SK-N-SH (cell line): ENCODE measurements around the gene DOHH. TPM values are rescaled to one million over a fixed set of nuclear protein-coding genes. Genes with fewer than 3 reads are reported as not detected.

Experiments
- CTCF ChIA-PET: fragments of 300-600, 350-600 bp; formaldehyde crosslinking; extraction: SDS; loops from one replicate; lab custom pipeline; 2021; lab: Yijun Ruan, JAX
- POLR2A ChIA-PET: fragments of 350-600 bp; sonication (Branson Sonifier 250); formaldehyde crosslinking; extraction: SDS; loops from one replicate; lab custom pipeline; 2020; ENCODE audit warnings: antibody characterized with exemption, inconsistent platforms; lab: Yijun Ruan, JAX
- DNase-seq: peaks from one replicate; pipeline ENCODE4 v3.0.0; 2012
- H2AFZ ChIP-seq: fragments of 200-600 bp; sonication (generic); 2 replicates; pipeline ENCODE4 v1.8.1; 2016; ENCODE audit warnings: antibody characterized with exemption, mild to moderate bottlenecking, low read depth
- H3F3A ChIP-seq: fragments of 200-600 bp; sonication (generic); replicated peaks from 2 replicates; pipeline ENCODE3; 2016; ENCODE audit warnings: antibody characterized with exemption, mild to moderate bottlenecking; ENCODE audit not compliant: insufficient read depth
- H3K27ac ChIP-seq, 2 experiments: fragments of 200-500 bp in 1 of 2; fragments of 200-600 bp in 1 of 2; sonication (Bioruptor generic) in 1 of 2; sonication (generic), shearing (Covaris generic) in 1 of 2; 2 replicates each; pipeline versions ENCODE4 v1.5.1 to v1.6.1; 2014 to 2016; ENCODE audit warnings: low read depth in 2 of 2, inconsistent platforms in 1 of 2, low read length in 1 of 2, mild to moderate bottlenecking in 1 of 2, mixed read lengths in 1 of 2
- H3K27me3 ChIP-seq: fragments of 200-600 bp; sonication (generic), shearing (Covaris generic); 2 replicates; pipeline ENCODE4 v1.6.1; 2016; ENCODE audit warnings: mixed run types; ENCODE audit not compliant: insufficient read depth
- H3K36me3 ChIP-seq, 2 experiments: fragments of 200-500 bp in 1 of 2; fragments of 200-600 bp in 1 of 2; sonication (Bioruptor generic) in 1 of 2; sonication (generic) in 1 of 2; replicated peaks in 1 of 2; 2 replicates each; pipeline versions ENCODE3 to v1.5.1; 2014 to 2016; ENCODE audit warnings: low read length in 1 of 2, mild to moderate bottlenecking in 1 of 2; ENCODE audit not compliant: insufficient read depth in 2 of 2, control insufficient read depth in 1 of 2
- H3K4me1 ChIP-seq, 2 experiments: fragments of 200-500 bp in 1 of 2; fragments of 200-600 bp in 1 of 2; sonication (Bioruptor generic) in 1 of 2; sonication (generic), shearing (Covaris generic) in 1 of 2; 2 replicates each; pipeline versions ENCODE4 v1.5.1 to v1.6.1; 2014 to 2016; ENCODE audit warnings: low read depth in 1 of 2, low read length in 1 of 2, mixed run types in 1 of 2; ENCODE audit not compliant: insufficient read depth in 2 of 2, control insufficient read depth in 1 of 2
- H3K4me2 ChIP-seq: fragments of 200-600 bp; sonication (generic), shearing (Covaris generic); 2 replicates; pipeline ENCODE4 v1.6.1; 2017; ENCODE audit warnings: mixed run types
- H3K4me3 ChIP-seq, 2 experiments: fragments of 200-500 bp in 1 of 2; fragments of 200-600 bp in 1 of 2; sonication (Bioruptor generic) in 1 of 2; sonication (generic), shearing (Covaris generic) in 1 of 2; 2 replicates each; pipeline versions ENCODE4 v1.5.1 to v1.8.1; 2014 to 2016; ENCODE audit warnings: low read depth in 2 of 2, inconsistent platforms in 1 of 2, low read length in 1 of 2, mild to moderate bottlenecking in 1 of 2, mixed read lengths in 1 of 2, moderate library complexity in 1 of 2
- H3K79me2 ChIP-seq: fragments of 200-600 bp; sonication (generic); 2 replicates; pipeline ENCODE4 v1.8.1; 2017; ENCODE audit warnings: mild to moderate bottlenecking; ENCODE audit not compliant: insufficient read depth
- H3K9ac ChIP-seq: fragments of 200-600 bp; sonication (generic); 2 replicates; pipeline ENCODE4 v1.6.1; 2017; ENCODE audit warnings: mixed run types
- H3K9me2 ChIP-seq: fragments of 200-600 bp; sonication (generic); 2 replicates; pipeline ENCODE4 v1.6.1; 2017; ENCODE audit warnings: mixed run types
- H3K9me3 ChIP-seq: fragments of 200-600 bp; sonication (generic); 2 replicates; pipeline ENCODE4 v1.6.1; 2017; ENCODE audit warnings: mixed run types, mild to moderate bottlenecking, moderate library complexity
- H4K20me1 ChIP-seq: fragments of 200-600 bp; sonication (generic); 2 replicates; pipeline ENCODE4 v1.6.1; 2017; ENCODE audit warnings: mild to moderate bottlenecking, mixed run types; ENCODE audit not compliant: insufficient read depth
- CHD2 ChIP-seq: fragments of 150-350 bp; IDR thresholded peaks from 2 replicates; pipeline ENCODE4 v1.6.1; 2018; ENCODE audit warnings: low read length; ENCODE audit not compliant: partially characterized antibody
- CTCF ChIP-seq: fragments of 200-600 bp; sonication (generic); IDR thresholded peaks from 2 replicates; pipeline ENCODE4 v1.6.1; 2017; ENCODE audit warnings: antibody characterized with exemption, mild to moderate bottlenecking, moderate library complexity
- ELF1 ChIP-seq: IDR thresholded peaks from 2 replicates; pipeline ENCODE4 v1.4.0; 2012
- EP300 ChIP-seq, 2 experiments: IDR thresholded peaks; 2 replicates each; pipeline versions ENCODE4 v1.4.0 to v1.6.1; 2012; ENCODE audit warnings: borderline replicate concordance in 1 of 2, low read depth in 1 of 2, low read length in 1 of 2
- FOXM1 ChIP-seq: IDR thresholded peaks from 2 replicates; pipeline ENCODE4 v1.4.0; 2012; ENCODE audit warnings: low read depth, mild to moderate bottlenecking
- GABPA ChIP-seq: IDR thresholded peaks from 2 replicates; pipeline ENCODE4 v1.4.0; 2012; ENCODE audit warnings: low read depth, mild to moderate bottlenecking
- JUND ChIP-seq: IDR thresholded peaks from 2 replicates; pipeline ENCODE4 v1.4.0; 2012
- MEF2A ChIP-seq: IDR thresholded peaks from 2 replicates; pipeline ENCODE4 v1.4.0; 2012; ENCODE audit warnings: low read depth, borderline replicate concordance
- MXI1 ChIP-seq: IDR thresholded peaks from 2 replicates; pipeline ENCODE4 v1.6.1; 2012; ENCODE audit warnings: mild to moderate bottlenecking, low read depth, low read length, improper control_type of control experiment
- NFIC ChIP-seq: IDR thresholded peaks from 2 replicates; pipeline ENCODE4 v1.4.0; 2012; ENCODE audit warnings: borderline replicate concordance
- NRF1 ChIP-seq: IDR thresholded peaks from 2 replicates; pipeline ENCODE4 v1.6.1; 2012; ENCODE audit warnings: low read depth, mild to moderate bottlenecking, low read length
- POLR2AphosphoS5 ChIP-seq: IDR thresholded peaks from 2 replicates; pipeline ENCODE4 v1.6.1; 2012; ENCODE audit warnings: low read depth, low read length
- RAD21 ChIP-seq: IDR thresholded peaks from 2 replicates; pipeline ENCODE4 v1.6.1; 2012; ENCODE audit warnings: mild to moderate bottlenecking, low read length
- TCF12 ChIP-seq: IDR thresholded peaks from 2 replicates; pipeline ENCODE4 v1.4.0; 2012
- TEAD4 ChIP-seq: IDR thresholded peaks from 2 replicates; pipeline ENCODE4 v1.4.0; 2012; ENCODE audit warnings: mild to moderate bottlenecking, borderline replicate concordance; ENCODE audit not compliant: insufficient read depth
- USF1 ChIP-seq: IDR thresholded peaks from 2 replicates; pipeline ENCODE4 v1.4.0; 2012; ENCODE audit warnings: low read depth, borderline replicate concordance
- WGBS: methylation state at CpG from one replicate; pipeline ENCODE4 v1.1.6; 2017; ENCODE audit warnings: low lambda C conversion rate; 5-methylcytosine and 5-hydroxymethylcytosine counted together
- polyA plus RNA-seq, 3 experiments: library from polyadenylated mRNA; depleted of rRNA; stranded (reverse); fragments of >200 nt; gene quantifications; 2 replicates each; pipeline ENCODE4 v1.2.3, GENCODE V29; 2012
- TF ChIP-seq, protein P1 (sequence below): fragments of 150-350 bp; IDR thresholded peaks from 2 replicates; pipeline ENCODE4 v1.6.1; 2017; ENCODE audit warnings: antibody characterized with exemption, low read length, low read depth, borderline replicate concordance
- TF ChIP-seq, protein P2 (sequence below): IDR thresholded peaks from 2 replicates; pipeline ENCODE4 v1.6.1; 2012; ENCODE audit warnings: mild to moderate bottlenecking, low read depth, low read length, moderate library complexity
- TF ChIP-seq, protein P3 (sequence below): IDR thresholded peaks from 2 replicates; pipeline ENCODE4; 2012

The DOHH gene
- polyA plus RNA-seq, 1 of the 3 experiments (the other 2 are of a cell fraction), result 14.3 TPM

DNA sequence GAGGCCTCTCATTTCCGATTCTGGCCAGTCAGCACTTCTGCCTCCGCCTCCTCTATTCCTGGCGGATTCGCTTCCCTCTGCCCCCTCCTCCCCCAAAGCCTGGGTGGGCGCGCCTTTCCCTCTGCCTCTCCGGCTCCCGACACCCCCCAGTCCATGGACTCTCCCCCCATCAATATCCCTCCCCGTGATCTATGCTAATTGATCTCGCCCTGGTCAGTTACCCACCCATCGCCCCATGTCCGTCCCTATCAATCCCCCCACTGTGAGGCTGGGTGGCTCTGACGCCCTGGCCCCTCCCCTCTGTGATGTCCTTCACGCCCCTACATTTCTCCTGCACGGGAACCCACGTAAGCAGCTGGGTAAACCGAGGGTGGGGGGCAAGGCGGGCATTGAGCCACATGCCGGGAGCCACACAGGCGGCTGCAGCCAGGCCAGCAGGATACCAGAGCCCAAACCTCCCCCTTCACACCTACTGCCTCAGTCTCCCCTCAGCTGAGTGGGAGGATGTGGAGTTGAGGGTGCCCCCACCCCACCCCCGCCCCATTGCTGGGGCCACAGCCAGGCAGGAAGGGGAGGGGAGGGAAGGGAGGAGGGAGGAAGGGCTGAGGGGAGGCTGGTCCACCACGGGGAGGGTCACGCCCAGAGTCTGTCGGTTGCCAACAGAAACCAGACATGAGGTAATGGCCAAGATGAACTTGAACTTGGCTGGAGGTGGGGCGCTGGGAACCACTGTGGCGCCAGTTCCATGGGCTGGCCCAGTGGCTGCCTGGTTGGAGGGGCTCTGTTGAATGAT lies 41.2 kb downstream of the DOHH start:
- H3K27ac ChIP-seq, result peak overlapping the region; percentile 67 to 95
- H3K27me3 ChIP-seq, result no peaks in the 10 kb centered on the region
- peak; percentile 95 for DNase-seq
- ChIA-PET CTCF (interaction anchor here (0.6 to 2.8 kb wide), 4 partner anchors 11 to 113 kb away, joined by 3 to 11 read pairs (median 3); no protein-coding TSS in a partner anchor), POLR2A (interaction anchor here (0.6 to 1.4 kb wide), 2 partner anchors 17 to 83 kb away, joined by 3 read pairs; no protein-coding TSS in a partner anchor)
- peaks cover 8 to 32% of the 10 kb centered on the region in 2 experiments; a peak in 2 of 4 replicates for H3K4me1 ChIP-seq
- H3K9me3 ChIP-seq, result no peaks in the 10 kb centered on the region
- peaks cover 6% of the 10 kb centered on the region for H3F3A ChIP-seq
- TF ChIP-seq EP300 (IDR thresholded peaks at IDR 0.05; ENCODE audit: borderline replicate concordance in 1 of 2, low read depth in 1 of 2, low read length in 1 of 2) (peak in 1 of 2 experiments; percentile 33; a peak in 1 of 4 replicates), TCF12 (no peak), CHD2 (no peak), GABPA (no peak), NFIC (0 out of 2 replicates have a peak, but pooled peaks have one; percentile 20), USF1 (no peak), MXI1 (peak; percentile 48; the same call in 1 of the 2 replicates), CTCF (no peak), FOXM1 (no peak), NRF1 (no peak), JUND (no peak), MEF2A (no peak), ELF1 (no peak), RAD21 (0 out of 2 replicates have a peak, but pooled peaks have one; percentile 1), POLR2AphosphoS5 (no peak), TEAD4 (no peak)
- TF ChIP-seq, protein P1, sequence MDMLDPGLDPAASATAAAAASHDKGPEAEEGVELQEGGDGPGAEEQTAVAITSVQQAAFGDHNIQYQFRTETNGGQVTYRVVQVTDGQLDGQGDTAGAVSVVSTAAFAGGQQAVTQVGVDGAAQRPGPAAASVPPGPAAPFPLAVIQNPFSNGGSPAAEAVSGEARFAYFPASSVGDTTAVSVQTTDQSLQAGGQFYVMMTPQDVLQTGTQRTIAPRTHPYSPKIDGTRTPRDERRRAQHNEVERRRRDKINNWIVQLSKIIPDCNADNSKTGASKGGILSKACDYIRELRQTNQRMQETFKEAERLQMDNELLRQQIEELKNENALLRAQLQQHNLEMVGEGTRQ, result no peak
- TF ChIP-seq, protein P2, sequence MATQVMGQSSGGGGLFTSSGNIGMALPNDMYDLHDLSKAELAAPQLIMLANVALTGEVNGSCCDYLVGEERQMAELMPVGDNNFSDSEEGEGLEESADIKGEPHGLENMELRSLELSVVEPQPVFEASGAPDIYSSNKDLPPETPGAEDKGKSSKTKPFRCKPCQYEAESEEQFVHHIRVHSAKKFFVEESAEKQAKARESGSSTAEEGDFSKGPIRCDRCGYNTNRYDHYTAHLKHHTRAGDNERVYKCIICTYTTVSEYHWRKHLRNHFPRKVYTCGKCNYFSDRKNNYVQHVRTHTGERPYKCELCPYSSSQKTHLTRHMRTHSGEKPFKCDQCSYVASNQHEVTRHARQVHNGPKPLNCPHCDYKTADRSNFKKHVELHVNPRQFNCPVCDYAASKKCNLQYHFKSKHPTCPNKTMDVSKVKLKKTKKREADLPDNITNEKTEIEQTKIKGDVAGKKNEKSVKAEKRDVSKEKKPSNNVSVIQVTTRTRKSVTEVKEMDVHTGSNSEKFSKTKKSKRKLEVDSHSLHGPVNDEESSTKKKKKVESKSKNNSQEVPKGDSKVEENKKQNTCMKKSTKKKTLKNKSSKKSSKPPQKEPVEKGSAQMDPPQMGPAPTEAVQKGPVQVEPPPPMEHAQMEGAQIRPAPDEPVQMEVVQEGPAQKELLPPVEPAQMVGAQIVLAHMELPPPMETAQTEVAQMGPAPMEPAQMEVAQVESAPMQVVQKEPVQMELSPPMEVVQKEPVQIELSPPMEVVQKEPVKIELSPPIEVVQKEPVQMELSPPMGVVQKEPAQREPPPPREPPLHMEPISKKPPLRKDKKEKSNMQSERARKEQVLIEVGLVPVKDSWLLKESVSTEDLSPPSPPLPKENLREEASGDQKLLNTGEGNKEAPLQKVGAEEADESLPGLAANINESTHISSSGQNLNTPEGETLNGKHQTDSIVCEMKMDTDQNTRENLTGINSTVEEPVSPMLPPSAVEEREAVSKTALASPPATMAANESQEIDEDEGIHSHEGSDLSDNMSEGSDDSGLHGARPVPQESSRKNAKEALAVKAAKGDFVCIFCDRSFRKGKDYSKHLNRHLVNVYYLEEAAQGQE, result no peak
- TF ChIP-seq, protein P3, sequence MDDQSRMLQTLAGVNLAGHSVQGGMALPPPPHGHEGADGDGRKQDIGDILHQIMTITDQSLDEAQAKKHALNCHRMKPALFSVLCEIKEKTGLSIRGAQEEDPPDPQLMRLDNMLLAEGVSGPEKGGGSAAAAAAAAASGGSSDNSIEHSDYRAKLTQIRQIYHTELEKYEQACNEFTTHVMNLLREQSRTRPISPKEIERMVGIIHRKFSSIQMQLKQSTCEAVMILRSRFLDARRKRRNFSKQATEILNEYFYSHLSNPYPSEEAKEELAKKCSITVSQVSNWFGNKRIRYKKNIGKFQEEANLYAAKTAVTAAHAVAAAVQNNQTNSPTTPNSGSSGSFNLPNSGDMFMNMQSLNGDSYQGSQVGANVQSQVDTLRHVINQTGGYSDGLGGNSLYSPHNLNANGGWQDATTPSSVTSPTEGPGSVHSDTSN, result no peak
- peak overlapping the region; percentile 25; the same call in 1 of the 2 replicates for H3K9ac ChIP-seq
- peaks cover 26% of the 10 kb centered on the region for H4K20me1 ChIP-seq
- H3K9me2 ChIP-seq, result no peaks in the 10 kb centered on the region
- H3K4me2 ChIP-seq, result peak overlapping the region; percentile 47; the same call in 1 of the 2 replicates
- H2AFZ ChIP-seq, result no peak overlapping the region
- 54% methylated on average over 17 of the region's 26 CpGs for WGBS
- H3K36me3 ChIP-seq, result peaks cover 13 to 29% of the 10 kb centered on the region in 2 experiments
- peaks cover 21% of the 10 kb centered on the region; the same call in 1 of the 2 replicates for H3K79me2 ChIP-seq
- no peak overlapping the region for H3K4me3 ChIP-seq
